ENCODE results near the gene MTREX. TPM values are rescaled to one million over a fixed set of nuclear protein-coding genes. Genes with fewer than 3 reads are reported as not detected.

MTREX gene
- total and polyA plus RNA-seq, 2 of the 8 experiments (the other 6 are each of a cell fraction or from before 2014, with no cell fraction given): 16.0 to 130 TPM

DNA sequence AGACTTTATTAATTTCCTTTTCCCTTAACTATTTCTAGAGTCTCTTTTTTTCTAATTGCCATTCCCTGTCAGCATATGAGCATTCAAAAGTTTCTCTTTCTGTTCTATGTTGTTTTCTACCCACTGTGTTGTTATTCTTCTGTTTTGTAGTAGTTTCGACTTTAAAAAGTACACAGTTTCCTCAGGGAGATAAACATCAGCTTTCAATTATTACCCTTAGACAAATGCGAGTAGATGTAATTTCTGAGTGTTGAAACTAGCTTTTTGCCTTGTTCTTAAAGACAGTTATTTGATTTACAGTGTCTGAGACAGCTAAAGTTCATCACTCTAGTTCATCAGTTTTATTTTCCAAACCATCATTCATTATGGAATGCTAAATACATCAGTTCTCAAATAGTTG, 19.5 kb downstream of the MTREX start:
- FAIRE-seq (no peak), DNase-seq (ENCODE audit: low read depth in 1 of 2, low spot score in 2 of 2) (no peak)
- no peak overlapping the region for H2AK5ac ChIP-seq (ENCODE audit: low read depth, low read length)
- H2BK20ac ChIP-seq (ENCODE audit: low read length): no peak overlapping the region
- no peaks in the 10 kb centered on the region for H3K27me3 ChIP-seq (replicated peaks in 1 of 4; ENCODE audit: control insufficient read depth in 3 of 4, extremely low read depth in 1 of 4, insufficient read depth in 3 of 4, low read length in 3 of 4)
- no peak overlapping the region for H2BK5ac ChIP-seq (ENCODE audit: low read depth, low read length)
- no peak overlapping the region for H4K8ac ChIP-seq (ENCODE audit: extremely low read depth, insufficient read depth, low read length)
- no peak overlapping the region for H4K5ac ChIP-seq (ENCODE audit: insufficient read length, low read depth, low read length)
- H3K79me1 ChIP-seq (ENCODE audit: low read depth, low read length): no peaks in the 10 kb centered on the region
- no peak overlapping the region for H3K23ac ChIP-seq (ENCODE audit: insufficient read length)
- no peak overlapping the region for H3K4me3 ChIP-seq (ENCODE audit: extremely low read depth in 1 of 4, insufficient read depth in 2 of 4, low read depth in 3 of 4, low read length in 4 of 4)
- peaks cover 0 to 33% of the 10 kb centered on the region in 2 experiments; a peak in 2 of 4 replicates for H3K79me2 ChIP-seq (ENCODE audit: control insufficient read depth in 1 of 2, insufficient read depth in 2 of 2, low read length in 2 of 2)
- peaks cover 4 to 55% (median 12%) of the 10 kb centered on the region in 4 experiments for H3K36me3 ChIP-seq (ENCODE audit: control insufficient read depth in 2 of 4, insufficient read depth in 4 of 4, low read length in 3 of 4)
- no peak overlapping the region for H3K18ac ChIP-seq (ENCODE audit: extremely low read depth, low read length)
- H3K27ac ChIP-seq (ENCODE audit: low read depth, low read length): no peak overlapping the region
- no peak overlapping the region for H4K91ac ChIP-seq (replicated peaks; ENCODE audit: insufficient read length, low read length)
- no peak overlapping the region for H2AFZ ChIP-seq (ENCODE audit: low read length)
- H2BK15ac ChIP-seq (ENCODE audit: low read length): no peak overlapping the region
- ChIA-PET POLR2A (ENCODE audit: partially characterized antibody) (no interaction called here), CTCF (ENCODE audit: partially characterized antibody) (interaction anchor here (0.7 kb wide), 1 partner anchor 20 kb away, joined by 3 read pairs; the partner anchor contains the start of gene DHX29)
- H3K4me1 ChIP-seq (replicated peaks in 1 of 4; ENCODE audit: control insufficient read depth in 3 of 4, insufficient read depth in 4 of 4, low read length in 3 of 4): no peaks in the 10 kb centered on the region
- no peak overlapping the region for H3K4me2 ChIP-seq (ENCODE audit: insufficient read depth in 1 of 2, low read depth in 2 of 2, low read length in 2 of 2)
- H3K23me2 ChIP-seq (ENCODE audit: low read depth, low read length): no peaks in the 10 kb centered on the region
- H3K9ac ChIP-seq (replicated peaks in 1 of 4; ENCODE audit: extremely low read depth in 1 of 4, low read depth in 3 of 4, low read length in 3 of 4): no peak overlapping the region
- no peak overlapping the region for H2BK120ac ChIP-seq (replicated peaks; ENCODE audit: low read depth, low read length)
- 93% methylated on average over 2 of the region's 2 CpGs; no CpG with 5 or more reads in 1 of the 2 experiments for WGBS, 2 experiments (ENCODE audit: extremely low coverage in 1 of 2, insufficient coverage in 1 of 2, insufficient read length in 1 of 2, insufficient replicate concordance in 2 of 2, low coverage in 1 of 2, low lambda C conversion rate in 2 of 2, missing lambda C conversion rate in 1 of 2)
- H3K9me3 ChIP-seq (ENCODE audit: insufficient read depth in 2 of 2, low read depth in 1 of 2, low read length in 1 of 2): no peaks in the 10 kb centered on the region
- H3K14ac ChIP-seq (ENCODE audit: insufficient read length): no peak overlapping the region
- no peak overlapping the region for H3K56ac ChIP-seq (replicated peaks; ENCODE audit: insufficient read length, low read depth, low read length)
- no peak overlapping the region for H2BK12ac ChIP-seq (ENCODE audit: low read depth, low read length)
- TF ChIP-seq SIN3A (conservative IDR thresholded peaks at IDR 0.05 in 1 of 2, IDR thresholded peaks at IDR 0.05 in 1 of 2; ENCODE audit: low read depth in 1 of 2, low read length in 2 of 2) (no peak), CREB1 (IDR thresholded peaks at IDR 0.05) (no peak), KDM5A (IDR thresholded peaks at IDR 0.05; ENCODE audit: low read length) (no peak), CBX8 (IDR thresholded peaks at IDR 0.05; ENCODE audit: borderline replicate concordance, low read depth, low read length) (no peak)
- H3K4ac ChIP-seq (replicated peaks; ENCODE audit: insufficient read length, low read depth, low read length): no peak overlapping the region
- H4K20me1 ChIP-seq (replicated peaks in 1 of 2; ENCODE audit: control insufficient read depth in 1 of 2, insufficient read depth in 2 of 2, low read length in 2 of 2): peaks cover 0 to 2% of the 10 kb centered on the region in 2 experiments
